ENCODE data around the gene HTR2C.
"Not testable (repeated sequence)": the region's sequence is repeated elsewhere in the genome, so short reads cannot be mapped to it uniquely, and the experiment has no call there.

HTR2C gene

DNA sequence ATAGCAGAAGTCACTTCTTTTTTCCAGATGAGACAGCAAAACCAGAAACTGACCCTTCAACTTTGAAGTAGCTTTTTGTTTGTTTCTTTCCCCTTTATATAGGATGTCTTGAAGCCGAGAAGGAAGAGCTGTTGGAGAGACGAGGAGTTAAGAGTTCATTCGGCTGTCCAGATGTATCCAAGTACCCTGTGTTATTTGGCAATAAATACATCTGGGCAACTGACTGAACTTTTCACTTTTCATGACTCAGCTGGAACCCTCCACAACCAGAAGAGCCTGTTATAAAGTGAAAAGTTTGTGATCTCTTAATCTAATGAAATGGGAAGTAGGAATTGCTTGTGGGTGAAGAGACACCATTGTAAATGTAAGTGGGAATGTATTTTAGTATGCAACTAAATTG lies 131.2 kb downstream of the HTR2C start:
- no peak for DNase-seq

DNA sequence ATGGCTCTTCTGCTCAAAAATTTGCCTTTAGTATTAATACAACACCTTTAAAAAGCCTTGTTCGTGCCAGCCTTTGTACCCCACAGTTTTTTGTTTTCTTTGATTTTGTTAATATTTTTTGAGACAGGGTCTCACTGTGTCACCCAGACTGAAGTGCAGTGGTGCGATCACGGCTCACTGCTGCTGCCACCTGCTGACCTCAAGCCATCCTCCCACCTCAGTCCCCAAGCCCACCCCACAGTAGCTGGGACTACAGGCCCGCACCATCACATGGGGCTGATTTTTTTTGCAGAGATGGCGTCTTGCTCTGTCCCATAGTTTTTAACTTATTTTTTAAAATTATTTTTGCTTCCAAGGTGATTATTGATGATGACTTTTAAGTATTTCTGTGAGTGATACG lies 134.0 kb downstream of the HTR2C start:
- DNase-seq, result no peak

DNA sequence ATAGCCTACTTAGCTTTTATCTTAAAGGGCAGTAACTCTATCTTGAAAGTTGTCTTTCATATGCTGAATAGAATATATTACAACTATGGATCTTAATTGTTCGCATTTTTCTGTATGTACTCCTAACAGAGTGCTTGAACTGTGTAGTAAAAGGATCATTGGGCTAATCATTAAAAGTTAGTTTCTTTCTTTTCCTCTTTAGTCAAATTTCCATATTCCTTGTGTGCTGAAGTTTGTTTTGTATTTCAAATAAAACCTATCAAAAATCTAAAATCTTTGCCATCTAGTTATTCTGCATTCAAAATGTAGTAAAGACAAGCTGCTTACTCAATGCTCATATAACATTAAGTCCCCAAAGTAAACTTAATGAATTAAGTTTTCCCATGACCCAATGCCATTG lies 182.7 kb downstream of the HTR2C start:
- DNase-seq, result no peak

DNA sequence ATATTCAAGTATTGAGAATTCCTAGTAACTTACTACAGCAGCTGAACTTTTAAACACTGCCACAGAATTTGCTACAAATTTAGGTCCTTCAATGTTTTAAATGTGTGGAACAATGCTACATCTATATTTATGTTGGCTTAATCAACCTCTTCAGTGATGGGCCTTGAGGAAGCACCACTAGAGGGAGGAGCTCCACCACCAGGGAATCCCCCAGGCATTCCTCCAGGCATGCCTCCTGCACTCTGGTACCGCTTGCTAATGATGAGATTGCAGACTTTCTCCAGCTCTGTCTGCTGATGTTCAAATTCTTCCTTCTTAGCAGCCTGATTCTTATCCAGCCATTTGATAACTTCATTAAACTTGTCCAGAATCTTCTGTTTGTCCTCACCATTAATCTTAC lies 190.8 kb downstream of the HTR2C start:
- no peak for DNase-seq

DNA sequence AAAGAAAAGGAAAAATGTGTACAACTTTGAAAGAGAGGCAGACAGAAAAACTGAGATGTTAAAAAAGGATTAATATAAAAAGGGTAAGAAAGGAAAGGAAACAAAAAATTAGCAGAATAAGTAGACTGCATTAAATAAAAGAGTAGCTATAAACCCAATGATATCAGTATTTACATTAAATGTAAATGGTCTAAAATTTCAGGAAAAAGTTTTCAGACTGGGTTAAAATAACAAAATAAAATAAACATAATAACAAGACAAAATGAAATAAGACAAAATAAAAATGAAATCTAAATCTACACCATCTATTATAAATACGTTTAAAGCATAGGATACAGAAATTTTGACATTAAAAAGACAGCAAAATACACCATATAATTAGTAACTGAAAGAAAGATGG lies 199.0 kb downstream of the HTR2C start:
- no peak for DNase-seq

DNA sequence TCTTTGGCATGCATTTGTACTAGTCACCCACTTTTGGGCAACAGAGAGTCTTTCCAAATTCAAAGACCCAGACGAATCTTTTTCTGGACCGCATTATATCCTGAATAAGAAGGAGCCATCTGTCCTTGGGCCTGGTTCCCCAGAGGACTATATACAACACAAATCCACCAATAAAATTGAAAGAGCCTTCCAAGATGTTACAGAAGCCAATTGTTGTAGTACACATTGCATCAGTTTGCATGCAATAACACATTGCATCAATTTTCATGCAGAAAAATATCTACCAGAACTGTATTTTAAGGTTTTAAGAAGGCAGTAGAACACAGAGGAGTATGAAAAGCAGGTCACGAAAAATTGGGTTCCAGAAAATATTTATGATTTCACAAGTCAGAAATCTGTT lies 203.2 kb downstream of the HTR2C start:
- no peak for DNase-seq

DNA sequence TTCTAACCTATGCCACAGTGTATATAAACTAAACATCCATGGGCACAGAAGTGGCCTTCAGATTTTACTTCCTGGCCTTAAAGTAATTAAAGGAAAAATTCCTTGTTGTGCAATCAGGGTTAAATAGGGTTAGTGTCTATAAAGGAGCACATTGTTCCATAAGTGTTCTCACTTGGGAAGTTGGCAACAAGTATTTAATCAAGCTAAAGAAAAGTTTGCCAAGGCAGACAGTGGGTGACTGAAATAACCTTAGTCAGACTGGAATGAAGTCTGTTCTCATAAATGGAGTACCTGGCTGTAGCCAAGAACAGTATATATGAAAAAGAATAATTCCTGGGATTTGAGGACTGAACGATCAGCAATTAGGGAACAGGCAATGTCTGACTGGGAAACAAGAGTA lies 213.6 kb downstream of the HTR2C start:
- no peak for DNase-seq

DNA sequence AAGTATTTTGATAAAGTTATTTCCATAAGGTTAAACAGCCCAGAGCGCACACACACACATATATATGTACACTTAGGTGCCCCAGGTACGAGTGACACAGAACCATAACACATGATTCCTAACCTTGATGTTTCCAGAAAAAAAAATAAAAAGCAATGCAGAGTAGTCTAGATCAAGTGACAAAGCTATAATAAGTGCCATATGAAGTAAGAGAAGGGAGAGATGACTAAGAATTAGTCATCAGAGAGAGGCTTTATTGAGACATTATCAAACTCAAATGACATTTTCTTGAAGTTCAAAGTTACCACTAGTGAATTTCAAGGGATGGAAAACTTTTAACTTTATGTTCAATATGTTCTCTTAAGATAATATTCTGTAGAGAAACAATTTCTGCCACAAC lies 215.0 kb downstream of the HTR2C start:
- no peak for DNase-seq

DNA sequence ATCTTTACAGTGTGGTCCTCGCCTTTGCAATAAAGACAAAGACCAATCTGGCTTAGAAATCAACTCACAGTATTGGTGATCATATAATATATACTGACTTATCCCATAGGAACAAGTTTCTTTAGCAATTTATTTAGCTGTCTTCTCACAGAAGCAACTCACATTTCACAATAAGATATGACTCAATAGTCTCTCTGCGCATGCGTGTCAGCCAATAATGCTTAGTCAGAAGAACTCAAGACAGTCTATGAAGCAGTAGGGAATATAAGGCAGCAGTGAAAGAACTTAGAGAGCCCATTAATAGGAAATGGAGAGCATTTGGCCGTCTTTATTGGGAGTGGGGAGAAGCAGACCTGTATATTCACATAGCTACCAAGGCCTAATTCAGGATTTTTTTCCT lies 216.8 kb downstream of the HTR2C start:
- DNase-seq, result no peak

DNA sequence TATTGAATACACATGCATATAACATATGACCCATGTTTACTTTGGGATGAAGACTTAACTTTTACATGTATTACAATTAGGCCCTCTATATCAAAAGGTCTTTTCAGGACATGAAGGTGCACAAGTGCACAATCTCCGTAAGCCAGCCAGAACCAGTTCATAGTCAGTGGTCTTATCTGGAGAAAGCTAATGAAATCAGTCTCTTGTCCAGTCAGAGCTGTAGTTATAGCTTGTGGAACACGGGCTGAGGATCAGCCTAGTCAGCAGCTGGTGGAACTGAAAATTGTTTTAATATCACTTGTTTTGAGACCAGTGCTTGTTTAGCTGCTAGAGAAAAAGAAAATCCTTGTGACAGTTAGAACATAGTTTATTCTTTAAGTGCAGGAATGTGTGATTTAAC lies 235.6 kb downstream of the HTR2C start:
- DNase-seq, result no peak

DNA sequence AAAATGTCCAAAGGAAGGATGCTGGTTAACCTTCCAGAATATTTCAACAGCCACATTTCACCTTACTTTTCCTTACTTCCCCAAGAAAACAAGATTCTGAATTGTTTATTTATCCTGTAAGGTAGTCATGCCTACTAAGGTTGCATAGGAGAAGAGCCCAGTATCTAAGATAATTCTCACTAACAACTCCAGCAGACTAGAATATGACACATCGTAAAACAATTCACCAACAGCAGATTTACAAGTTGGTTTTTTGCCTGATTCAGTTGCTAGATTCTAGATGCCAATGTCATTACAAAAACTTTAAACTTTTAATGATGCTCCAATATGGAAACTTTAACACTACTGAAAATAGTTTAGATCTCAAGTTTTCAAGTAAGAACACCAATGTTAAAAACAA lies 257.2 kb downstream of the HTR2C start:
- DNase-seq, result no peak

DNA sequence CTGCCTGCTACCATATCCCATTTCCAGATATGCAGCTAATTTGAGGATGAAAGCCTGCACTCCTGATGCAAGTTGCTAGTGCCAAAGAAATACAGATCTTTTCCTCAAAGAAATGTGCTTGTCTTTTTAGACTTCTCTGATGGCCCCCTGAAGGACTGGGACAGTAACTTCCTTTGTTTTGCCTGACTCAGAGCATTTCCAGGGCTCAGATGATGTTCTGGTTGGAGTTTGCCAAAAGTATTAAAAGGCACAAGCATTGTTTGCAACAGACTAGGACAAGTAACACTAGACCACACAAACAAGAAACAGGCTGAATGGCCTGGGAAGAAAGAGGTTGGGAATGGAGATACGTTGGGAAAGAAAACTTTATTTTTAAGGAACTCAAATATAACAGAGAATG lies 258.3 kb downstream of the HTR2C start:
- DNase-seq, result no peak

DNA sequence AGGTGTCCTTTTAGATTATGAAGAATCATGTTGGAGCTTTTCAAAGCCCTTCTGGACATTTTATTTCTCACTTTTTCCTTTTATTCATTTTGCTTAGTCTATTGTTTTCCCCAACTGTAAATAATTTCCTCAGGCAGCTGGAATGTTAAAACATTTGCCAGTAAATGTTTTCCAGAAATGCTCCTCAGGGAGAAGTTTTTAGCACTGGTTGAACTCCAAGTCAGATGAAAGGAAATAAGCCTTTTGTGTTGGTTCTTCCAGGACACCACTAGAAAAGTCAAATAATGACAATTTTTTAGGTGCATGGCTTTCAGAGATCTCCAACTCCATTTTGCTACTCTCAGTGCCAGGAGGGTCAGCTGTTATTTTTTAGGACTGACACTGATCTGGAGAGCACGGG lies 305.6 kb downstream of the HTR2C start:
- DNase-seq, result no peak

DNA sequence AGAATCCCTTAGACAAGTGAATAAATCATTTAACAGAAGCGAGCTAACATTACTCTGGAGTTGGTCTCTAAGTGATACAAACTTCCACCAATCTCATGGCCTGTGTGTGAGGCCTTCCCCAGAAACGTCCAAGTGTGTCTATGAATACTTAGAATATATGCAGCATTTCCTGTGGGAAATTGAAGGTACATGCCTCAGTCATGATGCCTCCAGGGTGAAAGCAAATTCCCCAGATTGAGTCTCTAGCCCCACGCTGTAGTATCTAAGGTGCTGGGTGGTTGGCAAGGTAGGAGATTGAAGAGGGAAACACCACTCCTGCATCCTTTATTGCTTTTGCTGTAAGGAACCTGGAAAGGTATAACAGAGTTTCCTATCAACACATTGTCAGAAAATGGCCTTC lies 319.7 kb downstream of the HTR2C start:
- no peak for DNase-seq

DNA sequence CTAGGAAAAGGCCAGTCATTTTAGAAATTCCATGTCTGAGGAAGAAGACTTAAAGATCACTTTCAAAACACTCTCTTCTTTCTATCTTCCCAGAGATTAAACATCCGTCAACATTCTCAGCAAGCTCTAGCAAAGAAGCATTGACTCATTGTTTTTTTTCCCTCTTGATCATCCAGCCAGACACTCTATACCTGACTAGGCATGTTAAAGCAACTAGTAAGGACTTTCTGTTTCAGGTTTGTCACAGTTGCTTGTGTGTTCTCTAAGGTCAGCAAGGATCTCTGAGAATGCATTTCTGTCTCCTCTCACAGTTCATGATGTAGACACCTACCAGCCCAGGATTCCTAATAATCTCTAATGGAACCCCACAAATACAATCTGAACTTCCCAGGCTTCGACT lies 321.4 kb downstream of the HTR2C start:
- no peak for DNase-seq

DNA sequence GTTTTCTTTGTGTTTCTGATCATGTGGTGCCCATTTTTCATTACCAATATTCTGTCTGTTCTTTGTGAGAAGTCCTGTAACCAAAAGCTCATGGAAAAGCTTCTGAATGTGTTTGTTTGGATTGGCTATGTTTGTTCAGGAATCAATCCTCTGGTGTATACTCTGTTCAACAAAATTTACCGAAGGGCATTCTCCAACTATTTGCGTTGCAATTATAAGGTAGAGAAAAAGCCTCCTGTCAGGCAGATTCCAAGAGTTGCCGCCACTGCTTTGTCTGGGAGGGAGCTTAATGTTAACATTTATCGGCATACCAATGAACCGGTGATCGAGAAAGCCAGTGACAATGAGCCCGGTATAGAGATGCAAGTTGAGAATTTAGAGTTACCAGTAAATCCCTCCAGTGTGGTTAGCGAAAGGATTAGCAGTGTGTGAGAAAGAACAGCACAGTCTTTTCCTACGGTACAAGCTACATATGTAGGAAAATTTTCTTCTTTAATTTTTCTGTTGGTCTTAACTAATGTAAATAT lies 323.2 kb downstream of the HTR2C start:
- DNase-seq, result no peak

DNA sequence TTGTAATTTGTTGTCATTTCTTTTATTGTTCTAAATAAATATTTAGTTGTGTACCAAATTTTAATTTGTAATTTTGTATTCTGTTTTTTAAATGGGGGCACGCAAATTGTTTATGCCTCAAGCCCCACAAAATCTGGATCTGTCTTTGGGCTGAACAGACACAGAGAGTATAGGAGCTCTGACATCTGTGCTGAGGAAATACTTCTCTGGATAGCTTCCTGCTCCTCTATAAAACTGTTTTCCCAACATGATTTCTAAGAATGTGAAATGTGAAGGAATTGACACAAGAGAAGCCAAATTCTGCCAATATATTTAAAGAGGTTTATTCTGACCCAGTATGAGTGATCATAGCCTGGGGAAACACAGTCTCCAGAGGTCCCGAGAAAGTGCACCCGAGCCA lies 340.5 kb downstream of the HTR2C start:
- DNase-seq, result no peak

DNA sequence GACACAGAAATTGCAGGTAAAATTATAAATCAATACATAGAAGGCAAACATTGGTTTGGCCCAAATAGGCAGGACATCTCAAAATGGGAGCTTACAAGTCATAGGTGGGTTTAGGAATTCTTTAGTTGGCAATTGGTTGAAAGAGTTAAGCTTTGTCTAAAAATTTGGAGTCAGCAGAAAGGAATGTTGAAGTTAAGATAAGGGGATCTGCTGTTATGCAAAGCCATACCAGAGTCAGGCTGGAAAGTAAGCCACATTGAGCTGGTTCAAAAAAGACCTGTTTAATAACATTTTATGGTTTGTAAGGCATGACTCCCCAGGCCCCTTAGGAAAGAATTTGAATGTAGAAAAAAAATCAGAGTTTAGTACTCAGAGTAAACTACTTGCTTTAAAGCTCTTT lies 341.0 kb downstream of the HTR2C start:
- DNase-seq, result no peak

DNA sequence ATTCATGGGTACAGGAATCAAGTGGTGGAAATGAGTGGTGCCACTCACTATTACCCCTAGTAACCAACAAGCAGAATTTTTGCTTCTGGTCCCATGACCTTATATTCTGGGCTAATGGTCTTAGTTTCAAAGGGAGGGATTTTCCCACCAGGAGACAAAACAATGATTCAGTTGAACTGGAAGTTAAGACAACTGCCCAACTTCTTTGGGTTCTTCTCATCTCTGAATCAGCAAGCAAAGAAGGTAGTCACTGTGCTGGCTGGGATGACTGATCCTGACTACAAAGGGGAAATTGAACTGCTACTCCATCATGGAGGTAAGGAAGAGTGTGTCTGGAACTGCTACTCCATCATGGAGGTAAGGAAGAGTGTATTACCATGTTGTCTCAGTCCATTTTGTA lies 346.3 kb downstream of the HTR2C start:
- no peak for DNase-seq

DNA sequence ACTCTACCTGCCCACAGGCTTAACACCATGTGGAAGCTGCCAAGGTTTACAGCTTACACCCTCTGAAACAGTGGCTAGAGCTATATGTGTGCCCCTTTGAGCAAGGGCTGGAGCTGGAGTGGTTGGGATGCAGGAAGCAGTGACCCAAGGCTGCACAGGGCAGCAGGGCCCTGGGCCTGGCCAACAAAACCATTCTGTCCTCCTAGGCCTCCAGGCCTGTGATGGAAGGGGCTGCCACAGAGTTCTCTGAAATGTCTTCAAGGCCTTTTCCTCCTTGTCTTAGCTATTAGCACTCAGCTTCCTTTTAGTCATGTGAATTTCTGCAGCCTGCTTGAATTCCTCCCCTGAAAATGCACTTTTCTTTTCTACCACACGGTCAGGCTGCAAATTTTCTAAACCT lies 348.7 kb downstream of the HTR2C start:
- DNase-seq, result no peak

DNA sequence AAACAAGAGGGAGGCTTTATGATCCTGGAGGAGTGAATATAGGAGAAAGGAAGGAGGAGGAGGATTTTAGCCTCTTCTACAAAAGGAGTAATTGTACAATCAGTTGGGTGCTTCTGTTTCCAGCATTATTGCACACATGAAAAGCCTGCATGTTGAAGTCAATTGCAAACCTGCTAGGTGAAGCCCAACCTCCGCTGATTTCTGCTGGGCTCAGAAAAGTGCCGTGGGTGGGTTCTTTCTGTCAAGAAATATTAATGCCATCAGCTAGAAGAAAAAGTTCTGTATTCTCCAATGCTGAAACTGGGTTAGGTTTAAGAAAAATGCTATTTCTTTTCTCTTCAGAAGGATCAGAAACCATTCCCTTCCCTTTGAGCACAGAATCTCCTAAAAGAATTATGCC lies 349.4 kb downstream of the HTR2C start:
- DNase-seq, result not testable (repeated sequence)

DNA sequence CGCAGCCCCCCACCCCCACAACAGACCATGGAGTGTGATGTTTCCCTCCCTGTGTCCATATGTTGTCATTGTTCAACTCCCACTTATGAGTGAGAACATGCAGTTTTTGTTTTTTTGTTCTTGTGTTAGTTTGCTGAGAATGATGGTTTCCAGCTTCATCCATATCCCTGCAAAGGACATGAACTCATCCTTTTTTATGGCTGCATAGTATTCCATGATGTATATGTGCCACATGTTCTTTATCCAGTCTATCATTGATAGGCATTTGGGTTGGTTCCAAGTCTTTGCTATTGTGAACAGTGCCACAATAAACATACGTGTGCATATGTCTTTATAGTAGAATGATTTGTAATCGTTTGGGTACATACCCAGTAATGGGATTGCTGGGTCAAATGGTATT lies 353.2 kb downstream of the HTR2C start:
- DNase-seq, result not testable (repeated sequence)

DNA sequence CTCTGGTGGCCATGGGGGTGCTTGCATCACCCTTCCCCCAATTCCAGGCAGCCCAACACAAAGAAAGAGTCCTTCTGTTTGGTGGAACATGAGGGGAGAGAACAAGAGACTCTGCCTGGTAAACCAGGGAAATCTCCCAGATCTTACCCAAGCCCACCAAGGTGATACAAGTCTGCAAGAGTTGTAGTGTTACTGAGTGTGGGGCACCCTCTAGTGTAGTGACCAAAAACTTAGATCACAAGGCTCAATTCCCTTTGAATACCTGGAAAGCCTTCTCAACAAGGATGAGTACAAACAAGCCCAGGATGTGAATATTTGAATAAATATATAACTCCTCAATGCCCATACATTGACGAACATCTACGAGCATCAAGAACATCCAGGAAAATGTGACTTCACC lies 368.8 kb downstream of the HTR2C start:
- no peak for DNase-seq
